ENCODE results near the gene CARS1. TPM values are rescaled to one million over a fixed set of nuclear protein-coding genes. Genes with fewer than 3 reads are reported as not detected.

CARS1 gene
- total and polyA plus RNA-seq, 2 of the 4 experiments (the other 2 are of a cell fraction), result 72.7 to 78.3 TPM

- POLR2A ChIA-PET (ENCODE audit: unreplicated experiment), result no interaction called here
Measured at GRCh38 chr11:2996976-2997375, 60.2 kb downstream of the CARS1 start.

More at GRCh38 chr11:2996976-2997375, 60.2 kb downstream of the CARS1 start:
- H3K79me1 ChIP-seq (ENCODE audit: low read depth in 1 of 2, low read length in 2 of 2), result peaks cover 3 to 15% of the 10 kb centered on the region in 2 experiments; a peak in 2 of 4 replicates
- in situ Hi-C loops (cut with MboI; ENCODE audit: low sequenced_read_pairs), result no loop called here
- H3K4me2 ChIP-seq (ENCODE audit: low read depth, low read length), result no peak overlapping the region
- no peak overlapping the region for H3K4ac ChIP-seq (ENCODE audit: low read depth, low read length)
- no peak overlapping the region for H3K9ac ChIP-seq (ENCODE audit: low read depth, low read length)
- TF ChIP-seq SMC3 (IDR thresholded peaks at IDR 0.05; ENCODE audit: low read depth, low read length) (no peak), MAZ (IDR thresholded peaks at IDR 0.05; ENCODE audit: borderline replicate concordance, low read depth, low read length) (no peak), CEBPB (IDR thresholded peaks at IDR 0.05; ENCODE audit: low read depth, low read length) (no peak), MAFK (IDR thresholded peaks at IDR 0.05; ENCODE audit: low read depth, low read length) (no peak), POLR2A (IDR thresholded peaks at IDR 0.05; ENCODE audit: low read depth, low read length) (no peak), CTCF (conservative IDR thresholded peaks at IDR 0.05; ENCODE audit: low read depth, low read length) (no peak), ELK1 (IDR thresholded peaks at IDR 0.05; ENCODE audit: borderline replicate concordance, low read depth, low read length) (no peak), RFX5 (IDR thresholded peaks at IDR 0.05; ENCODE audit: low read depth, low read length) (no peak), USF2 (IDR thresholded peaks at IDR 0.05; ENCODE audit: low read depth, low read length) (no peak), RCOR1 (IDR thresholded peaks at IDR 0.05; ENCODE audit: insufficient replicate concordance, low read length) (no peak), CHD1 (IDR thresholded peaks at IDR 0.05; ENCODE audit: low read depth, low read length) (no peak), FOS (IDR thresholded peaks at IDR 0.05; ENCODE audit: low read depth, low read length) (no peak), BHLHE40 (IDR thresholded peaks at IDR 0.05; ENCODE audit: low read depth, low read length) (no peak)
- H3K4me1 ChIP-seq (ENCODE audit: control insufficient read depth, insufficient read depth, low read length), result peaks cover 11% of the 10 kb centered on the region
- H2BK5ac ChIP-seq (ENCODE audit: low read depth, low read length, poor library complexity, severe bottlenecking), result no peak overlapping the region
- no peak overlapping the region for H3K18ac ChIP-seq (ENCODE audit: low read depth, low read length)
- H2AK5ac ChIP-seq (ENCODE audit: low read depth, low read length), result no peak overlapping the region
- H3K27me3 ChIP-seq (ENCODE audit: control insufficient read depth, insufficient read depth, low read length), result no peaks in the 10 kb centered on the region
- H4K5ac ChIP-seq (ENCODE audit: low read depth, low read length), result no peak overlapping the region
- CTCF ChIA-PET, result no interaction called here
- dilution Hi-C loops (cut with HindIII; ENCODE audit: low sequenced_read_pairs, unreplicated experiment), result no loop called here
- H2AFZ ChIP-seq (replicated peaks; ENCODE audit: low read length, poor library complexity), result no peak overlapping the region
- no peak overlapping the region for H2BK20ac ChIP-seq (ENCODE audit: low read depth, low read length)
- H3K9me3 ChIP-seq (ENCODE audit: control insufficient read depth, insufficient read depth, low read length), result no peaks in the 10 kb centered on the region
- no peak overlapping the region for H3K56ac ChIP-seq (ENCODE audit: extremely low read depth, insufficient read depth, low read length)
- H3K14ac ChIP-seq (replicated peaks; ENCODE audit: low read depth, low read length), result no peak overlapping the region
- H3K4me3 ChIP-seq (ENCODE audit: insufficient read depth, low read depth, low read length), result no peak overlapping the region
- no peak overlapping the region for H4K8ac ChIP-seq (ENCODE audit: low read depth in 2 of 2, low read length in 2 of 2)
- H2BK120ac ChIP-seq (ENCODE audit: low read depth, low read length), result no peak overlapping the region
- no peak overlapping the region for H2AK9ac ChIP-seq (replicated peaks; ENCODE audit: low read depth, low read length, poor library complexity)
- intact Hi-C loops (cut with micrococcal nuclease), result no loop called here
- H3K36me3 ChIP-seq (ENCODE audit: control insufficient read depth, insufficient read depth, low read length), result peaks cover 28% of the 10 kb centered on the region
- H3K23ac ChIP-seq (ENCODE audit: low read depth, low read length), result no peak overlapping the region
- no TSS peak for BruUV-seq (replicated peaks)
- DNase-seq (no peak), ATAC-seq (ENCODE audit: low read depth) (no peak)
- 100% methylated on average over 3 of the region's 6 CpGs; no CpG with 5 or more reads in 1 of the 2 experiments for WGBS, 2 experiments (ENCODE audit: extremely low coverage in 2 of 2, insufficient read length in 1 of 2)
- H4K91ac ChIP-seq (ENCODE audit: insufficient read depth, low read depth, low read length), result no peak overlapping the region
- H4K20me1 ChIP-seq (ENCODE audit: insufficient read depth, low read length), result peaks cover 15% of the 10 kb centered on the region
- peaks cover 19% of the 10 kb centered on the region; the same call in 1 of the 2 replicates for H3K9me1 ChIP-seq (ENCODE audit: insufficient read depth, low read length)
- no peak overlapping the region for H2BK15ac ChIP-seq (ENCODE audit: low read depth, low read length)
- no peak overlapping the region for H3K27ac ChIP-seq (ENCODE audit: insufficient read depth, low read length)

Measured in IMR-90 (cell line).